ENCODE results near the gene LGSN.
"Not testable (repeated sequence)": the region's sequence is repeated elsewhere in the genome, so short reads cannot be mapped to it uniquely, and the experiment has no call there.

The LGSN gene

DNA sequence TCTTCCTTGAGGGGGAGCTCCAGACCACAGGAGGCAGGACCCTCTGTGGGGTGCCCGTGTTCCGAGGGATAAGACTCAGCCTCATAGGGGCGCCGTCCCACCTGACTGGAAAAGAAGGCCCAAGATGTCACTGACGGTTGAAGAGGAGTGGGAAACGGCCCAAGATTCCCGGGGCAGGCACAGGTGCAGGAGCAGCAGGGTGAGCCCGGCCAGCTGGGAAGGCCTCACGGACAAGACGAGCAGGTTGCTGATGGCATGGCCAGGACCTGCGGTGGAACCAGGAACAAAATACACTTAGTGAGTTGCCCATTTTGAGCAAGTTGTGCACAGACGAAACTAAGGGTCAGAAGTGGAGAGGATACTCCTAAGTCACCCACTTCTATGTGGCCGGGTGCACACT is 89.8 kb downstream of the LGSN start:
- H3K9ac ChIP-seq (ENCODE audit: low read depth, low read length); H3K27me3 ChIP-seq (ENCODE audit: insufficient read depth, low read length); H3K27ac ChIP-seq (ENCODE audit: low read length); H3K36me3 ChIP-seq (ENCODE audit: insufficient read depth, low read depth, low read length); H3K4me3 ChIP-seq (ENCODE audit: low read length); H3K9me3 ChIP-seq (ENCODE audit: insufficient read depth, low read depth, low read length); H3K4me1 ChIP-seq (ENCODE audit: insufficient read depth, low read length): not testable (repeated sequence)

DNA sequence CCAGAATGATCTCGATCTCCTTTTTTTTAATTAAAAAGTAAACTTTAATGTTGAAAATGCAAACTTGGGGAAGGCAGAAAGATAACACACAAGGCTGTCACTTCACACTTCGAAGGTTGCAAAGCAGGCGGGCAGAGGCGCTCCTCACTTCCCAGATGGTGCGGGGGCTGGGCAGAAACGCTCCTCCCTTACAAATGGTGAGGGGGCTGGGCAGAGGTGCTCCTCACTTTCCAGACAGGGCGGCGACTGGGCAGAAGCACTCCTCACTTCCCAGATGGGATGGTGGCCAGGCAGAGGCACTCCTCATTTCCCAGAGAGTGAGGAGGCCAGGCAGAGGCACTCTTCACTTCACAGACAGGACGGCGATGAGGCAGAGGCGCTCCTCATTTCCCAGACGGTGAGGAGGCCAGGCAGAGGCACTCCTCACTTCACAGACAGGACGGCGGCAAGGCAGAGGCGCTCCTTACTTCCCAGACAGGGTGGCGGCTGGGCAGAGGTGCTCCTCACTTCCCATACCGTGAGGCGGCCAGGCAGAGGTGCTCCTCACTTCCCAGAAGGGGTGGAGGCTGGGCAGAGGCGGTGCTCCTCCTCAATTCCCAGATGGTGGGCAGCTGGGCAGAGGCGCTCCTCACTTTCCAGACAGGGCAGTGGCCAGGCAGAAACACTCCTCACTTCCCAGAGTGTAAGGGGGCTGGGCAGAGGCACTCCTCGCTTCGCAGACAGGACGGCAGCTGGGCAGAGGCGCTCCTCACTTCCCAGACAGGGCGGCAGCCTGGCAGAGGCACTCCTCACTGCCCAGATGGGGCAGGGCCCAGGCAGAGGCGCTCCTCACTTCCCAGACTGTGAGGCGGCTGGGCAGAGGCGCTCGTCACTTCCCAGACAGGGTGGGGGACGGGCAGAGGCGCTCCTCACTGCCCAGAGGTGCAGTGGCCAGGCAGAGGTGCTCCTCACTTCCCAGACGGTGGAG is 91.6 kb downstream of the LGSN start:
- H3K27me3 ChIP-seq (ENCODE audit: insufficient read depth, low read length); H3K36me3 ChIP-seq (ENCODE audit: insufficient read depth, low read depth, low read length); H3K4me1 ChIP-seq (ENCODE audit: insufficient read depth, low read length); H3K4me3 ChIP-seq (ENCODE audit: low read length); H3K9me3 ChIP-seq (ENCODE audit: insufficient read depth, low read depth, low read length); H3K27ac ChIP-seq (ENCODE audit: low read length); H3K9ac ChIP-seq (ENCODE audit: low read depth, low read length): not testable (repeated sequence)

DNA sequence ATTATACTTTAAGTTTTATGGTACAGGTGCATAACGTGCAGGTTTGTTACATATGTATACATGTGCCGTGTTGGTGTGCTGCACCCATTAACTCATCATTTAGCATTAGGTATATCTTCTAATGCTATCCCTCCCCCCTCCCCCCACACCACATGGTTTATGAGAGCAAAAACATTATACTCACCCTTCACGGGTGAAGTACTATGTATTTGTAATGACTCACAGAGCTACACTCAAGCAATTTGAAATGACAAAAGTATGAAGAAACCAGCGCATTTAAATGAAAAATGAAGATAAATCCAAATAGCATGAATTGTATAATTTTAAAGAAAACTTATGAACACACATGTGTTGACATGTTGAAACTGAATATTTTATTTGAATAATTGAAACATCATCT is 93.8 kb downstream of the LGSN start:
- not testable (repeated sequence) for H3K9me3 ChIP-seq (ENCODE audit: insufficient read depth, low read depth, low read length); H3K27me3 ChIP-seq (ENCODE audit: insufficient read depth, low read length); H3K4me1 ChIP-seq (ENCODE audit: insufficient read depth, low read length); H3K36me3 ChIP-seq (ENCODE audit: insufficient read depth, low read depth, low read length); H3K4me3 ChIP-seq (ENCODE audit: low read length); H3K27ac ChIP-seq (ENCODE audit: low read length); H3K9ac ChIP-seq (ENCODE audit: low read depth, low read length)
